ENCODE measurements around the gene RBM4. TPM values are rescaled to one million over a fixed set of nuclear protein-coding genes. Genes with fewer than 3 reads are reported as not detected.

RBM4 gene
- total and polyA plus RNA-seq, 2 of the 4 experiments (the other 2 are of a cell fraction) = 165 to 198 TPM

DNA sequence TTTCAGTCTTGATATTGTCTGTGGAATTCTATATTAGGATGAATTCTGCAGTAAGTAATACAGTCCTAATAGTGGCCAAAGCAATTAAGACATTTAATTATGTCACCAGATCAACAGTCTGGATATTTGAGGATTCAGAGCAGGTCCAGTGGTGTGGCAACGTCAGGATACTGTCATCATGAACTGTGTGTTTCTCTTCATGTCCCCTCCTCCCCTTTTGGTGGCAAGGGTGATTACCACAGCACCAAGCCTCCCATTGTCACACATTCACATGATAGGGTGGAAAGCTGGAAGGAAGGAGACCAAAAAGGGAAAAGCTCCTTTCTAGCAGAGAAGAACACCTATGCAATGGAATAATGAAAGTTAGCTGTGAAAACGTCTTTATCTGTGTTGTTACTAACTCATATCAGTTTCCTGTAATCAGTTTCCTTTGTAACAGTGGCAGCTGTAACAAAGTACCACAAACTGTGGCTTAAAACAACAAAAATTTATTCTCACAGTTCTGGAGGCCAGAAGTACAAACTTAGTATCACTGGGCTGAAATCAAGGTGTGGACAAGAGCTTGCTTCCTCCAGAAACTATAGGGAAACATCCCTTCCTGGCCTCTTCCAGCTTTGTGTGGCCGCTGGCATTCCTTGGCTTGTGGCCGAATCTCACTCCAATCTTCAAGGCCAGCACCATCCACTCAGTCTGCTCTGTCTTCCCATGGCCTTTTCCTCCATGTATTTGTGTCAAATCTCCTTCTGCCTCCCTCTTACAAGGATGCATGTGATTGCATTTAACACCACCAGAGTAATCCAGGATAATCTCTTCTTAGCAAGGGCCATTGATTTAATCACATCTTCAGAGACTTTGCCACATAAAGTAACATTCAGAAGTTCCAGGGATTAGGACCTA is 28.5 kb upstream of the RBM4 start:
- in situ Hi-C loops (cut with MboI; ENCODE audit: low sequenced_read_pairs) = no loop called here
- DNase-seq (no peak), ATAC-seq (ENCODE audit: low read depth) (no peak)
- peaks cover under 1 to 4% of the 10 kb centered on the region in 2 experiments; a peak in 2 of 4 replicates for H3K79me1 ChIP-seq (ENCODE audit: low read depth in 1 of 2, low read length in 2 of 2)
- H3K36me3 ChIP-seq (ENCODE audit: control insufficient read depth, insufficient read depth, low read length) = peaks cover 11% of the 10 kb centered on the region
- H3K27ac ChIP-seq (ENCODE audit: insufficient read depth, low read length) = no peak overlapping the region
- H3K4me3 ChIP-seq (ENCODE audit: insufficient read depth, low read depth, low read length) = no peak overlapping the region
- H2AFZ ChIP-seq (replicated peaks; ENCODE audit: low read length, poor library complexity) = no peak overlapping the region
- intact Hi-C loops (cut with micrococcal nuclease) = no loop called here
- H4K20me1 ChIP-seq (ENCODE audit: insufficient read depth, low read length) = peaks cover 8% of the 10 kb centered on the region; the same call in 1 of the 2 replicates
- H2BK20ac ChIP-seq (ENCODE audit: low read depth, low read length) = no peak overlapping the region
- H2BK5ac ChIP-seq (ENCODE audit: low read depth, low read length, poor library complexity, severe bottlenecking) = no peak overlapping the region
- H3K14ac ChIP-seq (replicated peaks; ENCODE audit: low read depth, low read length) = no peak overlapping the region
- no peak overlapping the region for H2AK5ac ChIP-seq (ENCODE audit: low read depth, low read length)
- BruUV-seq (replicated peaks) = no TSS peak
- no peak overlapping the region for H4K8ac ChIP-seq (ENCODE audit: low read depth in 2 of 2, low read length in 2 of 2)
- H3K23ac ChIP-seq (ENCODE audit: low read depth, low read length) = no peak overlapping the region
- peaks cover 3% of the 10 kb centered on the region for H3K4me1 ChIP-seq (ENCODE audit: control insufficient read depth, insufficient read depth, low read length)
- H3K56ac ChIP-seq (ENCODE audit: extremely low read depth, insufficient read depth, low read length) = no peak overlapping the region
- no peaks in the 10 kb centered on the region for H3K27me3 ChIP-seq (ENCODE audit: control insufficient read depth, insufficient read depth, low read length)
- no peak overlapping the region for H2AK9ac ChIP-seq (replicated peaks; ENCODE audit: low read depth, low read length, poor library complexity)
- H2BK15ac ChIP-seq (ENCODE audit: low read depth, low read length) = no peak overlapping the region
- no peak overlapping the region for H4K5ac ChIP-seq (ENCODE audit: low read depth, low read length)
- ChIA-PET POLR2A (ENCODE audit: unreplicated experiment) (no interaction called here), CTCF (no interaction called here)
- no peak overlapping the region for H3K4me2 ChIP-seq (ENCODE audit: low read depth, low read length)
- H3K18ac ChIP-seq (ENCODE audit: low read depth, low read length) = no peak overlapping the region
- 92% methylated on average over 2 of the region's 4 CpGs; no CpG with 5 or more reads in 1 of the 2 experiments for WGBS, 2 experiments (ENCODE audit: extremely low coverage in 2 of 2, insufficient read length in 1 of 2)
- dilution Hi-C loops (cut with HindIII; ENCODE audit: low sequenced_read_pairs, unreplicated experiment) = no loop called here
- no peak overlapping the region for H2BK120ac ChIP-seq (ENCODE audit: low read depth, low read length)
- 0 out of 2 replicates have a peak, but pooled peaks cover 5% of the 10 kb centered on the region for H3K9me1 ChIP-seq (ENCODE audit: insufficient read depth, low read length)
- H3K9ac ChIP-seq (ENCODE audit: low read depth, low read length) = no peak overlapping the region
- H3K9me3 ChIP-seq (ENCODE audit: control insufficient read depth, insufficient read depth, low read length) = no peaks in the 10 kb centered on the region
- H4K91ac ChIP-seq (ENCODE audit: insufficient read depth, low read depth, low read length) = no peak overlapping the region
- H3K4ac ChIP-seq (ENCODE audit: low read depth, low read length) = no peak overlapping the region
- no peak for TF ChIP-seq MAZ (IDR thresholded peaks at IDR 0.05; ENCODE audit: borderline replicate concordance, low read depth, low read length)
- no peak for TF ChIP-seq CHD1 (IDR thresholded peaks at IDR 0.05; ENCODE audit: low read depth, low read length)
- TF ChIP-seq POLR2A (IDR thresholded peaks at IDR 0.05; ENCODE audit: low read depth, low read length) = no peak
- no peak for TF ChIP-seq CEBPB (IDR thresholded peaks at IDR 0.05; ENCODE audit: low read depth, low read length)
- TF ChIP-seq, protein P1, sequence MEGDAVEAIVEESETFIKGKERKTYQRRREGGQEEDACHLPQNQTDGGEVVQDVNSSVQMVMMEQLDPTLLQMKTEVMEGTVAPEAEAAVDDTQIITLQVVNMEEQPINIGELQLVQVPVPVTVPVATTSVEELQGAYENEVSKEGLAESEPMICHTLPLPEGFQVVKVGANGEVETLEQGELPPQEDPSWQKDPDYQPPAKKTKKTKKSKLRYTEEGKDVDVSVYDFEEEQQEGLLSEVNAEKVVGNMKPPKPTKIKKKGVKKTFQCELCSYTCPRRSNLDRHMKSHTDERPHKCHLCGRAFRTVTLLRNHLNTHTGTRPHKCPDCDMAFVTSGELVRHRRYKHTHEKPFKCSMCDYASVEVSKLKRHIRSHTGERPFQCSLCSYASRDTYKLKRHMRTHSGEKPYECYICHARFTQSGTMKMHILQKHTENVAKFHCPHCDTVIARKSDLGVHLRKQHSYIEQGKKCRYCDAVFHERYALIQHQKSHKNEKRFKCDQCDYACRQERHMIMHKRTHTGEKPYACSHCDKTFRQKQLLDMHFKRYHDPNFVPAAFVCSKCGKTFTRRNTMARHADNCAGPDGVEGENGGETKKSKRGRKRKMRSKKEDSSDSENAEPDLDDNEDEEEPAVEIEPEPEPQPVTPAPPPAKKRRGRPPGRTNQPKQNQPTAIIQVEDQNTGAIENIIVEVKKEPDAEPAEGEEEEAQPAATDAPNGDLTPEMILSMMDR (conservative IDR thresholded peaks at IDR 0.05; ENCODE audit: low read depth, low read length) = no peak
- TF ChIP-seq MAFK (IDR thresholded peaks at IDR 0.05; ENCODE audit: low read depth, low read length) = no peak
- TF ChIP-seq RFX5 (IDR thresholded peaks at IDR 0.05; ENCODE audit: low read depth, low read length) = no peak
- no peak for TF ChIP-seq BHLHE40 (IDR thresholded peaks at IDR 0.05; ENCODE audit: low read depth, low read length)
- no peak for TF ChIP-seq FOS (IDR thresholded peaks at IDR 0.05; ENCODE audit: low read depth, low read length)
- no peak for TF ChIP-seq MXI1 (IDR thresholded peaks at IDR 0.05; ENCODE audit: borderline replicate concordance, low read depth, low read length)
- no peak for TF ChIP-seq NFE2L2 (IDR thresholded peaks at IDR 0.05; ENCODE audit: low read depth, low read length)
- TF ChIP-seq, protein P2, sequence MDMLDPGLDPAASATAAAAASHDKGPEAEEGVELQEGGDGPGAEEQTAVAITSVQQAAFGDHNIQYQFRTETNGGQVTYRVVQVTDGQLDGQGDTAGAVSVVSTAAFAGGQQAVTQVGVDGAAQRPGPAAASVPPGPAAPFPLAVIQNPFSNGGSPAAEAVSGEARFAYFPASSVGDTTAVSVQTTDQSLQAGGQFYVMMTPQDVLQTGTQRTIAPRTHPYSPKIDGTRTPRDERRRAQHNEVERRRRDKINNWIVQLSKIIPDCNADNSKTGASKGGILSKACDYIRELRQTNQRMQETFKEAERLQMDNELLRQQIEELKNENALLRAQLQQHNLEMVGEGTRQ (IDR thresholded peaks at IDR 0.05; ENCODE audit: low read depth, low read length) = no peak
- TF ChIP-seq SMC3 (IDR thresholded peaks at IDR 0.05; ENCODE audit: low read depth, low read length) = no peak
- TF ChIP-seq, protein P3, sequence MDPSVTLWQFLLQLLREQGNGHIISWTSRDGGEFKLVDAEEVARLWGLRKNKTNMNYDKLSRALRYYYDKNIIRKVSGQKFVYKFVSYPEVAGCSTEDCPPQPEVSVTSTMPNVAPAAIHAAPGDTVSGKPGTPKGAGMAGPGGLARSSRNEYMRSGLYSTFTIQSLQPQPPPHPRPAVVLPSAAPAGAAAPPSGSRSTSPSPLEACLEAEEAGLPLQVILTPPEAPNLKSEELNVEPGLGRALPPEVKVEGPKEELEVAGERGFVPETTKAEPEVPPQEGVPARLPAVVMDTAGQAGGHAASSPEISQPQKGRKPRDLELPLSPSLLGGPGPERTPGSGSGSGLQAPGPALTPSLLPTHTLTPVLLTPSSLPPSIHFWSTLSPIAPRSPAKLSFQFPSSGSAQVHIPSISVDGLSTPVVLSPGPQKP (IDR thresholded peaks at IDR 0.05; ENCODE audit: borderline replicate concordance, low read depth, low read length) = no peak
- no peak for TF ChIP-seq RAD21 (IDR thresholded peaks at IDR 0.05; ENCODE audit: low read length)
